NCI-H82 (cell line): ENCODE data around the gene FBXW8.

Source experiments
- DNase-seq: peaks from one replicate; lab custom pipeline; 2025; lab: John Stamatoyannopoulos, UW

Gene FBXW8

DNA sequence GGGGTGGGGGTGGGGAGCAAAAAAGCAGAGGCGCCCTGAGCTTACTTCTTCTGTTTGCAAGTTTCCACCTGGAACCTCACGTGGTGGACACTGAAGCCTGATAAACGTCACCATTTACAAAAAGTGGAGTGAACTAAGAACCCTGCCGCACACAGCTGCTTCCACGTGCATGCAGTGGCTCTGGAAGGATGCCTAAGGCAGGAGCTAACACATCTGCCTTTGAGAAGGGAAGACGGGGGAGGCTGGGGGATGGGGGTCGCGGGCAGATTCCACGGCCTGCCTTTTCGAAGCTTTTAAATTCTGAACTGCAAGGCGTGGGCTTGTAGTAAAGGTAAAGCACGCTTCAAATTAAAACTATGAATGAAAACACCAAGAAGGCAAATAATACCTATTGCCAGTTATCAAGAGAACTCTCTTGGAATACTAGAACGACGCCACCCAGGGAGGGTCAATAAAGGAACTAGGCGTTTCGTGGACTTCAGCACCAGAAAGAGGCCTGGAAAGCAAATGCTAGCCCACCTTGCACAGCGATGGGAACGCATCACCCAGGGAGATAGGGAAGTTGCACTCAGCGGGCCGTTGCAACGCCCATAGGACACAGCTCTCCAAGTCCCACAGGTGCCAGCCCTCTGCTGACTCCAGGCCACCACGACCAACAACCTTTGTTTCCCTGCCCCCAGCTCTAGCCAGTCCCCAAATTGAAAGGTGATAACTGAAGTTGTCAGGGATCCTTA is 126.7 kb downstream of the FBXW8 start:
- no peak for DNase-seq

DNA sequence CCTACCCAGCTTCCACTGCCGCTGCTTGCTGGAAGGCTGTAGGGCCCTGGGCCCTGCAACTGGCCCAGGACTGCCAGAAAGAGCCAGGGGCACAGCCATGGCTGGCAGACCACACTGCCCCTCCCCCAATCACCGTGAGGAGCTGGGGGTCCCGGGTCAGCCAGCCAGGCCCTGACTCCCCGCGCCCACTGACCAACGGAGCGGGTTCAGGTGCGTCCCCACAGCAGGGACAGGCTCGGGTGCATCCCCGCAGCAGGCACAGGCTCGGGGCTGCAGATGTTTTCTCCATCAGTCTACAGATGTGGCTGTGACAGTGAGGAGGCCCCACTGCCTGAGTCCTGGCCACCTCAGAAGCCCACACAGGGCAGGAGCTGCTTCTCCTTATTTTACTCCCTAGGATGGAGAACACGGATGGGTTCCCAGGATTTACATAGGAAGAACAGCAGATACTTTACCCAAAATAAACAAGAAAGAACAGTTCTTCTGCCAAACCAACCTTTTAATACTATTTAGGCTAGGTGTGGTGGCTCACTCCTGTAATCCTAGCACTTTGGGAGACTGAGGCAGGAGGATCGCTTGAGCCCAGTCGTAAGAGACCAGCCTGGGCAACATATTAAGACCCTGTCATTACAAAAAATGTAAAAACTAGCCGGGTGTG is 127.4 kb downstream of the FBXW8 start:
- DNase-seq = no peak

DNA sequence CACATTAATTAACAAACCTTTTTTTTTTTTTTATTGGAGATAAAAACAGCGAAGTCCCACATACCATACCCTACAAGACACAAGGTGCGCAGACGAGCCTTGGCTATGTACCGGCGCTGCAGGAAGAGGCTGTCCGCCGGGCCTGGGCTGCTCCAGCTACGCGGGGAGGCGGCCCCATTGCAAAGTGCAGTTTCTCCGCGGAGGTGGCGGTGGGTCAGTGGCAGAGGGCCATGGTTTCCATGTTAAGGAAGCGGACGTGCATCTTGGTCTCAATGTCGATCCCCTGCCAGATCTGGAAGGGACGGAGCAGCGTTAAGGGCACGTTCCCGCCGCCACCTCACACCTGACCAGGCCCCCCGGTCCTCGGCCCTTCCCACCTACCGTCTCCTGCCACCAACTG is 128.2 kb downstream of the FBXW8 start:
- DNase-seq = no peak

DNA sequence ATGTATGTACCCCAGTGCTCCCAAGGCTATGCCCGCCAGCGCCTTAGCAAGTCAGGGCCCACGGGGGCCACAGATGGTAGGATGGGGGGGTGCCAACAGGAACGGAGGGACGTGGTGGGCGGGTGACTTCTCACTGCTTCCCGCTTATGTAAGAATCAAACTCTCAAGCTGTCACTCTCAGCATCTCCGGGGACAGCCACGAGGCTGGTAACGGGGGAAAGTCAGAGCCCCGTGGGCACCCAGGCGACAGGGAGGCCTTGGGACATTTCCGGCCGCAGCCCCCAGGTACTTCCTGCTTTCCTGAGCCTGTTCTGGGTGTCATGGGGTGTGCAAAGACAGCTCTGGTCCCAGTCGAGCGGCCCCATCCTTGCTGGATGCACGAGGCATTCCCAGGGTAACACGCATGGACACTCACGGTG is 129.2 kb downstream of the FBXW8 start:
- no peak for DNase-seq

DNA sequence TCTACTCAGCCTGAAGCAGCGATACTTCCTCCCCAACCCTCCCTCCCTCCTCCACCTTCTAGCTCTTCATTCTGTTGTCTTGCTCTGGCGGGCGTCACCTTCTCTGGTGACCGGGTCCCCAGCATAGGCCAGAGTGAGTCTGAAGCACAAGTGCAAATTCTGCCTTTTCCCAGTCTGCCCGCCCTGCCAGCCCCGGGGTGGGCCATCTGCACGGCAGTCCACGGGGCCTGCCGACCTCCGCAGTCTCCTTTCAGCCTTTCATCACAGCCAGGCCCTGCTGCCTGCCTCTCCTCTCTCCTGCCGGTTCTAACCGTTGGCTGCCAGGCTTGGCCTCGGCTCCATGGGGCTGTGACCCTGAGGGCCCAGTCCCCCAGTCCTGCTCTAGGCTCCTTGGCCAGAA is 129.7 kb downstream of the FBXW8 start:
- DNase-seq = no peak

DNA sequence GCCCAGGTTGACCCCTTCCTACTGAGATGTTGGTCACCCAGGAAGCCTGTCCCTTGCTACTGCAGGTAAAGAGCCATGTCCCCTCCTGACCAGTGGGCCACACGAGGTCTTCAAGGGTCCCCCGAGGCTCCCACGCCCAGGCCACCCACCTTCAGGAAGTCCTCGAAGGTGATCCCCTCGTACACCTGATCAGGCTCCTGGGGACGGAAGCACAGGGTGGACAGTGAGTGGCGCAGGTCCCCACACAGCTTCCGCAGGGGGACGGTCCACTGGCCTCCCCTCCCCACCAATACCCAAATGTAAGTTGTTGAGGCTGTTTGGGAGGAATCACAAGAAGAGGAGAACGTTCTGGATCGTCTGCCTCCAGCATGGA is 131.0 kb downstream of the FBXW8 start:
- no peak for DNase-seq

DNA sequence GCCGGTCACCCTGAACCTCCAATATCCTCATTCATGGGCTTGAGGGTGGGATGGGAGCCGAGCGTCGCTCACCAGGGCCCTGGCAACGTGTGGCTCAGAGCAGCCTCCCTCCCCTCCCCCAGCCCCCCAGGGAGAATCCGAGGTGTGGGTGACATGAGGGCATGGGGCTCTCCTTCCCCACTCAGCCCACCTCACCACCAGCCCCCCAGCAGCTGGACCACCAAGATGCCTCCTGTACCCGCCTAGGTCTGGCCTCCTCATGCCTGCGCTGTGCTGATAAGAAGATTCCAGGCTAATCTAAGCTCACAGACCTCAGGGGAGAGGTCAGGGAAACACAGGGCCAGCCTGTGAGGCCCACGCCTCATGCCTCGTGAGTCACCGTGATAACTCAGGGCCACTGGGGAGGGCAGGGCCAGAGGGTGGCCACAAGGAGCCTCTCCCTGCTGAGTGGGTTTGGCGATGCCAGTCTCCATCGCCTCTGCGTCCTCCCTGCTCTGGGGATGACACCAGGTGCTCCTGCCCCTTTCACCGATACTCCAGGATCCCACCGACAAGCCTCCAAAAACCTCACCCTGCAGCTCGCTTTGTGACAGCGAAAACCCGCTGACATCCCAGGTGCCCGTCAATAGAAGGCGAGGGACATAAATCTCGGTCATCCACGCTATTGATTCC is 131.6 kb downstream of the FBXW8 start:
- peak; percentile 41 for DNase-seq

DNA sequence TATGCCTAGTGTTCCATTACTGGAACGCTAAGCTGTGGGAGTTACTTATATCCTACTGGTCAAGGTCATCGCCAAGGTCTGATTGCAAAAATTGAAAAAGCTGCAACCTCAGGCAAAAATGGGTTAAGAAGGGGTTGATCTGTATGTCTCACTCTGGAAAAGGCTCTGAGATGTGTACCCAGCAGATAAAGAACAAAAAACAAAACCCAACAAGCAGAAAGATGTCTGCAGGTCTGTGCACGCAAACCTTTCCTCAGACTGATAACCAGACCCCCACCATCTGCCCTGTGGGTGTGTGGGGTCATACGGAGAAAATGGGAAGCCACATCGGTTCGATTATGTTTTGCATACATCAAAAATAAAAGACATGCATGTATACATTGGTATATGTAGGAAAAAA is 132.1 kb downstream of the FBXW8 start:
- DNase-seq = no peak

DNA sequence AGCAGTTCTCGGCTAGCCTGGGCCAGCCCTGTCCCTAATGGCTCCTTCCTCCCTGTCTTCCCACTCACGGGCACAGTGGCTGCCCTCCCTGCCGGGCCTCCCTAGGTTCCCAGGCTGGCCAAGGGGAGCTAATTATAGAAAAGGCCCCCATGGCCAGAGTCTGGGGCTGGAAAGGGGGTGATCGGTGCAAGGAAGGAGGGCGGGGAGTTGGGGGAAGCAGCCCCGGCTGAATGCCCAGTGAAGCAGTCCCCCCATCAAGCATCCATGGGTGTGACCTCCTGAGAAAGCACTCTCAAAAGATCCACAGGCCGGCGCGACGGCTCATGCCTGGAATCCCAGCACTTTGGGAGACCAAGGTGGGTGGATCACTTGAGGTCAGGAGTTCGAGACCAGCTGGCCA is 133.6 kb downstream of the FBXW8 start:
- no peak for DNase-seq

DNA sequence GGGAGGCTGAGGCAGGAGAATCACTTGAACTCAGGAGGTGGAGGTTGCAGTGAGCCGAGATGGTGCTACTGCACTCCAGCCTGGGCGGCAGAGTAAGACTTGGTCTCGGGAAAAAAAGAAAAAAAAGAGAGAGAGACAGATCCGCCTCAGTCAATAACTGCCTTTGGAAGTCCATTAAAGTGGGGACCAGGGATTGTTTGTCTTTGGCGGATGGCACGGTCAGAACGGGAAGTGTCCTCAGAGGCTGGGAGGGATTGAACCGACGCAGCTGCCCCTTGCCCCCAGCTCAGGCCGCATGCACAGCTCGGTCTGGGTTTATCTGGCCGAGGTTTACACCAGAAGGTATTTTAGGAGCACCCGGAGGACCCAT is 134.0 kb downstream of the FBXW8 start:
- DNase-seq = peak; percentile 37

DNA sequence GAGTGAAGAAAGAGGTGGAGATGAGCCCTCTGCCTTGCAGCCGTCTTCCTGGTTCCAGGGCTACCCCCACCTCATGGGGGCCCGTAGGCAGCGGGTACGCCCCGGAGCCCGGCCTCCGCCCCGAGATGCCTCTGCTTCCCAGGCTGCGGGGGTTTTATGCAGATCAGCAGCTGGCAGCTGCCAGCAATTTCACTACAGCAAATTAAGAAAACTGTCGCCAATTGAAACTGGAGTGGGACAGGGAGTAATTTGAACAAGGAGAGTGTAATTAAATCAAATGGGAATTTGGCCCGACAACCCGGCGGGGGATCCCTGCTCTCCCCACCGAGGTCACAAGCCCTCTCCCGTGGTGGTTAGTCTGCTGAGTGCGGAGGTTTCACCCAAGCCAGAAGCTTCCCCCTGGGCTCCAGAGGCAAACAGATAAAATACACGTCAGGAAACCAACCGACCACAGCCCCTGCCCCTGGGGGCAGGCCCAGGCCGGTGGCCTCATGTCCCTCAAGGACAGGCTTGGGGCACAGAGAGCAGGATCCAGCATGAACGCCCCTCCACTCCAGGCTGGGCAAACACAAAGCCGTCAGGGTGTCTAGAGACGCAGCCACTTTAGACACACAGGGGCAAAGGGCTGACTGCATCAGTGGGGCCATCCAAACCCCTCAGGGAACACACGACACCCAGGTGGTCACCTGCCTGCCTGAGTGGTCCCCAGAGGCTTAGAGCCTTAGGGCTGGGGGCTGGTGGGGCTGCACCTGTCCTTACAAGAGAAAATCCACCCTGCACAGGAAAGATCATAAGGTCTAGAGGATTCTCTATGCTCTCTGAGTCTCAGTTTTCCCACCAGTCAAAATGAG is 134.6 kb downstream of the FBXW8 start:
- peak; percentile 63 for DNase-seq

DNA sequence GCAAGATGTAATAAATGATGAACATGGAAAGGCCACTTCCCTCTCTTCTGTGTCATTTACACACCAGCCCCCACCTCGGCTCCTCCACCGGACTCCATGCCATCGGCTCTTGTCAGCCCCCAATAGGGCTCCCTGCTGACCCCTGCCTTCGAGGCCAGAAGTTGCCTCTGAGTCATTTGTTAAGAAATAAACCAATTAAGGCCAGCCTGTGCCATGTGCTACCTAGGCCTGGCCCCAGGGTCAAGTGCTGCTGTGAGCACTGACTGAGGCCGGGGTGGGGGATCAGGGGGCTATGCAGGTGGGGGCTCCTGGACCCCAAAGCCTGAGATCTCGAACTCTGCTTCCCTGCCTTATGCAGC is 135.2 kb downstream of the FBXW8 start:
- peak; percentile 85 for DNase-seq

DNA sequence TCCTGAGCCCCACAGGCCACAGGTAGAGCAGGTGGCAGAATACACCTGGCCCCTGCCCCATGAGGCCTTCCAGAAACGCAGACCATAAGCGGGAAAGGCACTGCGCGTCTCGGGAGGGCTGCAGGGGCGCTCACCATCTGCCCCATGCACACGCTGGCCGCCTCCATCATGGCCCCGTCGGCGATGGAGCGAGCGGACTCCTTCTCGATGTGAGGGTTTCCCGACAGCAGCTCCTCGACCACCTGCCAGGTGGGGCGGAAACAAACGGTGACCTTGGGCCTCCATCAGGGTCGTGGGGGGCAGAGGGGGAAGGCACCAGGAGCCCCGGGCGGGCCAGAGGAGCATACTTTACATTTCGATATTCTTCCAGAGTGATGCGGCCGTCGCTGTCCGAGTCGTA is 135.7 kb downstream of the FBXW8 start:
- DNase-seq = no peak

DNA sequence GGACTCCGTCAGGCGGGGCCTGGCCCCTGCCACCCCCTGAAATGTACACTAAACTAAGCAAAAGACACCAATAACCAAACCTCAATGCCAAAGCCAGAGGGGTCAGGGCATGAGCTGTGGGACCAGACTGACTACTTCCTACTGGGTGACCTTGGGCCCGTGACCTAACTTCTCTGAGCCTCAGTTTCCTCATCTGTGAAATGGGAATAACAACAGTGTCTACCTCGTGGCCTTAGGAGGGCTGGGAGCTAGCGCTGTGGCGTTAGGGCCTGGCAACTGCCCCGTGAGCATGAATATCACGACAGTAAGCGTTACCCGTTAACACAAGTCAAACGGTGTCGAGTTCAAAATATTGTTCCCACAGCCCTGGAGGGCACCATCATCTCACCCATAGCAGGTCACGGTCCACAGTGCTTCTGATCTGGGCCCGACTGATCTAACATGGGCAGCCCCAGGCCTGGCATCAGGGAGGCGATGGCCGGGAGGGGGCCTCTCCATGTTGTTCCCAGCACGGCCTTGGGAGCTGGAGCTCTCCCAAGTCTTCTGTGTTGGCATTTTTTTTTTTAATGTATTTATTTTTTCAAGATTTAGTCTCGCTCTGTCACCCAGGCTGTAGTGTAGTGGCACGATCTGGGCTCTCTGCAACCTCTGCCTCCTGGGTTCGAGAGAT is 136.2 kb downstream of the FBXW8 start:
- DNase-seq = no peak

DNA sequence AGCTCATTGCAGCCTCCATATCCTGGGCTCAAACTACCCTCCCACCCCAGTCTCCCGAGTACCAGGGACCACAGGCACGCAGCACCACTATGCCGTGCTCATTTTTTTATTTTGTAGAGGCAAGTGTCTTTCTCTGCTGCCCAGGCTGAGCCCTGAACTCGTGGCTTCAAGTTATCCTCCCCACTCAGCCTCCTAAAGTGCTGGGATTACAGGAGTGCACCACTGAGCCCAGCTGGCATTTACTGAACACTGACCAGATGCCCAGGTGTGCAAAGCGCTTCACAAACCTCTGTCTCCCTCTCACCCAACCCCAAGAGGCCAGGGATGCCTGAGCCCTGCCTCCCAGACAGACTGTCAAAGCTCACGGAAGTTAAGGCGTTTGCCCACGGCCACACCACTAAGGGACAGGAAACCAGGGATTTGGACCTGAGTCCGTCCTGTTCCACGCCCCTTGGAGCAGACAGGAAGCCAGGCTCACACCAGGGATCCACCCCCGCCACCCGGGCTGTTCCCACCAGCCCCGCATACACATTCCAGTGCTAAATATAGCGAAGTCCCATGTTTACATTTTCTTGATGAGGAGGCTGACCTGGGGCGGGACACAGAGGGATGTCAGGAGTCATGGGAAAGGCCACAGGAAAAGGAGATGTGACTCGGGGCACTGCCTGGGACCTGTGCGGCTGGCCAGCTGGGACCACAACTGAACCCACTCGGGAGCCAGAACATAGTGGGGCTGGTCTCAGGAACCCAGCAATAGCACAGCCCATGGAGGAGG is 137.2 kb downstream of the FBXW8 start:
- no peak for DNase-seq

DNA sequence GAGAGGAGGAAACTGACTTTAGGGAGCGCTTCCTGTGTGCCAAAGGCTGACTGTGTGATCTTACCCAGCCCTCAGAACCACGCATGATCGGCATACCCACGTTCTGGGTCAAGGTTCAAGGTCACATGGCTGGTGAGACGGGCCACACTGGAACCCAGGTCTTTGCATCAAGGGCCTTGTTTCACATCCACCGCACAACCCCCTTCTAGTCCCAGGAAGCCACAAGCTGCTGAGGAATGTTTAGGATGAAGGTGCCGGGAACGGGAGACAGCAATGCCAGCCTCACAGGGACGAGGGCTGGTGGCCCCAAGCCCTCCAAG is 137.8 kb downstream of the FBXW8 start:
- no peak for DNase-seq

DNA sequence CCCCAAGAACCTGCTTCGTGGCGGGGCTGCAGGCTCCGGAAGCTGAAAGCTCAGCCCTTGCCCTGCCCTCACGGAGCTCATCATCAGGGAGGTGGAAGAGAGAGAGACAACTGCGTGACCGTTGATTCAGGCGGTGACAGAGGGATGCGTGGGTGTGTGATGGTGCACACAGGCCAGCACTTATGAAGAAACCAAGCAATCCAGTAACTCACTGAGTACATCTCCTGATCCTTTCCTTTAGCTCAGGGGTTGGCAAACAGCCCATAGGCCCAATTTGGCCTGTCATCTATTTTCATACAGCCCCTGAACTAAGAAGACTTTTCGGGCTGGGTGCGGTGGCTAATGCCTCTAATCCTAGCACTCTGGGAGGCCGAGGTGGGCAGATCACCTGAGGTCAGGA is 138.5 kb downstream of the FBXW8 start:
- peak; percentile 15 for DNase-seq

DNA sequence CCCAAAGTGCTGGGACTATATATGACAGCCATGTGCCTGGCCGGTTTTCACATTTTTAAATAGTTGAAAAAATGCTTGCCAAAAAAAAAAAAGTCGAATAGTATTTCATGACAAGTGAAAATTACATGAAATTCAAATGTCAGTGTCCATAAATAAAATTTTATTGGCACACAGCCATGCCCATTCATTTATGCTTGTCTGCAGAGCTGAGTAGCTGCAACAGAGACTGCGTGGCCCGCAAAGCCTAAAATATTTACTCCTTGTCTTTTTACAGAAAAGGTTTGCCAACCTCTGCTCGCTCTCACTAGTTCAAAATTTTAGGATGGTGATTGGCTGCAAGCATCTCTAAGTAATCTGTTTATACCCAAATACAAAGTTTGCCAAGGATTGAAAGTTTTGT is 139.3 kb downstream of the FBXW8 start:
- no peak for DNase-seq

DNA sequence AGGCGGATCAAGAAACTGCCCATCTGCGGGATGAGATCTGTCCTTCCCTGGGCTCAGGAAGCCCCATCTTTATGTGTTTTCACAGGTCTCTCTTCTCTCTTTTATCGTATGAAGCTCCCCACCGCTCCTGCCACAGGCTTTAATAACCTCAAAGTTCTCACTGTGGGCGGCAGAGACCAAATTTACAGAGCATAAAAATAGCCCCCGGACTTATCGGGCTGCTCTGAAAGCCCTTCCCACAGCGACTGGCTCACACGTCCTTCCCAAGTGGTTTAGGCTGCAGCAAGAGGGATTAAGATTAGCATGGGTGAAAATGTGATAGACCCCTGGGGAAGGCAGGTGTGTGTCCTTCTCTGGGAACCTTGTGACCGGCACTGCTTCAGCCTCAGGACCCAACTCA is 140.6 kb downstream of the FBXW8 start:
- DNase-seq = peak; percentile 70

DNA sequence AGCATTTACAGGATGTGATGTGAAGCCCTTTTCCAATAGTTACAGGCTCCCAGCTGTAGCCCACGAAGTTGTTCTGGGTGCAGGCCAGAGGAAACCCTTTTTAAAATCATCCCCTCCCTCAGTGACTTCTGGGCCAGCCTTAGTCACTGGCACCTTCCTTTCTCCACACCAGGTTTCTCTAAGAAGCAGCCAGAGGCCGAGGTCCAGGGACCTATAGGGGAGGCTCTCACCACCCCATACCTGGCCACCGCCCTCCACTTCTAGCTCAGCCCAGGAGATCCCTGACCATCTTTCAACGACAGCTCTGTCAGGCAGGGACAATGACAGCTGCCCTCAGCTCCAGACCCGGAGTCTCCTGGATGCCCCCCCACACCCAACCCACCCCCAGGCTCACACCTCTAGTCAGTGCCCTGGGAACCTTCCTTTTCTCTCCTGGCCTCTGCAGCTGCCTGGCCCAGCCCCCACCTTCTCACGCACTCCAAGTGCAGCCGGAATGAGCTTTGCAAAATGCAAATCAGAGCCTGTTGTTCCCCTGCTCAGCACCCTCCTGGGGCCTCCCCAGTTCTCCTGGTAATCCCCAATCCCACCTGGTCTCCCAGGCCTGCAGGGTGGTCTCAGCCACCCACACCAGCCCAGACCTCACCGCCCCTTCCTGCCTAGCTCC is 141.8 kb downstream of the FBXW8 start:
- peak; percentile 67 for DNase-seq

DNA sequence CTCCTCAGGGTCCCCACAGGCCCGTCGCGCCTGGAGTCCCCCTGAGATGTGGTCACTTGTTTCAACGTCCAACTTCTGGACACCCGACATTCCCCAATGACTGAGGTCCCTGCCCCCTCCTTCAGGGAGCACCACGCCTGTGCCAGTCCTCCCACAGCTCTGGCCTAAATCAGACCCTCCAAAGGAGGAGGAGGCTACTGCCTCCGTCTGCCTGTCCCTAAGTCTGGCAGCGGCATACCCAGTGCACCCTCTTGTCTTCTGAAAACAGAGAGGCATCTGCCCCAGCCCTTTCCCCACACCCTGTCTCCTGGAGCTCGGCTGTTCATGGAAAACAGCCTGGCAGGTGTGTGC is 142.3 kb downstream of the FBXW8 start:
- no peak for DNase-seq
